Measurements from ENCODE around the gene MLN. TPM values are rescaled to one million over a fixed set of nuclear protein-coding genes. Genes with fewer than 3 reads are reported as not detected.

MLN gene
- total and polyA plus RNA-seq, 7 experiments from 2014 or later = not detected

DNA sequence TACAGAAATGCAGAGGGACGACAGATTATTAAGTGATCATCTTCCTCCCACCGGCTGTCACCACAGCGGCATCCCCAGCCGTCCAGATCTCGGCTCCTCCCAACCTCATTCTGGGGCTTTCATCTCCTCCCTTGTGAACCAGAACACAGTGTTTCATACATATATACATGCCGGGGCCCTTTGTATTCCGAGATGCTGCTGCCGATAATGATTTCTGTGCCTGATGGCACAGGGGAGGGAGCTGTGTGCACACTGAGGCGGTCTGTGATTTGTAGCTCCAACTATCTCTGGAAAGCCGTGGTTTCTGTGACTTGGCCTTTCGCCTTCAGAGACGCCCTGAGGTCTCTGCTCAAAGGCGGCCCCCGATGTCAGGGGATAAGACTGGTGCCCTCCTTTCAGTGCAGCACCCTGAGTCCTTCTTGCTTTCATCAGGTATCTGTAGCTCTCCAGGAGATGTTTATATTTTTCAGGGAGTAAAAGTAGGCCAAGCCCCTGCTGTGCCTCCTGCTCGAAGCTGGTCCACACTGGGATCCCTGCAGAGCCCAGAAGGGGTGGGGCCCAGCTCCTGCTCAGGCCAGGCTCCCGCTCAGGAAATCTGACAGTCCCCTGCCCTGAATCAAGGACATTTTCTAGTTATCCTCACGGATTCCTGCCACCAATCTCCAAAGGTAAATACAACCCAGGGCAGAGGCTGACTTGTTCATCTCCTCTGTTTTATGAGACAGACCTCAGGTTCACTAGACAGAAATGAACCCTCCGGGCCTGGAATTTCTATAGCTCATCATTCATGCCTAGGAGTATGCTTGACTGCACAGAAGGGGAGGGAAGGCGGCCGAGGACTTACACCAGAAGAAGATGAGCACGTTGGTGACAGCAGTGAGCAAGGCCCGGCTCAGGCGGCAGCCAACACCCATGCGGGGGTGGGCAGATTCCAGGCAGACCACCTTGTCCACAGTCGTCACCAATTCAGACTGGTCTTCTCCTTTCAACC is 26.1 kb downstream of the MLN start:
- ATAC-seq = no peak
- no peak overlapping the region for H3K27ac Mint-ChIP-seq

DNA sequence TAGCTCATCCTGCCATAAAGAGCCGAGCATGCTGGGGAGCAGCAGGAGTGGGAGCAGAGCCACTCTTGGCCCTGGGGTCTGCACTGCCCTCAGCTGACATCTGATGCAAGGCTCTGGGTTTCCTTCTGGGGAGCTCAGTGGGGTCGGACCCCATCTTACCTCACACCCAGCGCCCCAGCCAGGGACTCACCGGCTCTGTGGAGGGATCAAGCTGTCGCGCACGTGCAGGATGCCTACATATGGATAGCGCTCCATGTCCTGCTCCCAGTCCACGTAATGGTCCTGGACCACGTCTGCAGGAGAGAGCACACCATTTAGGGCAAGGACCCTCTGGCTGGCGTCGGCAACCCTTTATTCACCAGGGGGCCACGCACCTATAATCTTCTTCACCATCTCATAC is 27.0 kb downstream of the MLN start:
- peaks cover 41 to 97% (median 66%) of the 10 kb centered on the region in 3 experiments for H3K36me3 ChIP-seq (ENCODE audit: control insufficient read depth in 2 of 3, insufficient read depth in 3 of 3, low read length in 3 of 3)
- Mint-ChIP-seq H3K9me3 (no peaks in the 10 kb centered on the region), H3K36me3 (peaks cover 5 to 53% (median 23%) of the 10 kb centered on the region in 5 donors), H3K27me3 (no peaks in the 10 kb centered on the region), H3K4me3 (no peak overlapping the region), H3K27ac (no peak overlapping the region), H3K4me1 (peaks cover 6 to 35% (median 21%) of the 10 kb centered on the region in 7 donors)
- DNase-seq = no peak
- ChIA-PET POLR2A (interaction anchor here (1.0 to 1.7 kb wide), 3 partner anchors 8 to 138 kb away, joined by 3 to 4 read pairs (median 4); no protein-coding TSS in a partner anchor), CTCF (interaction anchor here (0.7 to 1.3 kb wide), 2 partner anchors 9 to 251 kb away, joined by 3 to 5 read pairs; no protein-coding TSS in a partner anchor)
- no peak for ATAC-seq
- intact Hi-C loops (cut with micrococcal nuclease) = no loop called here
- H3K9me3 ChIP-seq (ENCODE audit: control insufficient read depth in 2 of 3, low read length in 3 of 3) = no peaks in the 10 kb centered on the region
- no peak overlapping the region for H3K27ac ChIP-seq (ENCODE audit: low read depth, low read length)
- H3K4me1 ChIP-seq (ENCODE audit: control insufficient read depth in 2 of 2, insufficient read depth in 2 of 2, low read length in 2 of 2) = no peaks in the 10 kb centered on the region
- H3K27me3 ChIP-seq (ENCODE audit: control insufficient read depth in 2 of 2, insufficient read depth in 2 of 2, low read length in 2 of 2) = no peaks in the 10 kb centered on the region
- no peak overlapping the region for H3K4me3 ChIP-seq (ENCODE audit: low read length)

More for the DNA sequence above, 26.1 kb downstream of the MLN start:
- peaks cover 41 to 97% (median 66%) of the 10 kb centered on the region in 3 experiments for H3K36me3 ChIP-seq (ENCODE audit: control insufficient read depth in 2 of 3, insufficient read depth in 3 of 3, low read length in 3 of 3)
- Mint-ChIP-seq H3K36me3 (peaks cover 14 to 58% (median 23%) of the 10 kb centered on the region in 5 donors), H3K4me3 (no peak overlapping the region), H3K4me1 (peaks cover 8 to 35% (median 25%) of the 10 kb centered on the region in 7 donors), H3K27me3 (no peaks in the 10 kb centered on the region), H3K9me3 (no peaks in the 10 kb centered on the region)
- no peaks in the 10 kb centered on the region for H3K27me3 ChIP-seq (ENCODE audit: control insufficient read depth in 2 of 2, insufficient read depth in 2 of 2, low read length in 2 of 2)
- DNase-seq = no peak
- POLR2A ChIA-PET = interaction anchor here (0.5 to 1.7 kb wide), 3 partner anchors 10 to 137 kb away, joined by 3 to 8 read pairs (median 4); no protein-coding TSS in a partner anchor
- intact Hi-C loops (cut with micrococcal nuclease) = no loop called here
- no peak overlapping the region for H3K27ac ChIP-seq (ENCODE audit: low read depth, low read length)
- no peaks in the 10 kb centered on the region for H3K9me3 ChIP-seq (ENCODE audit: control insufficient read depth in 2 of 3, low read length in 3 of 3)
- H3K4me3 ChIP-seq (ENCODE audit: low read length) = no peak overlapping the region
- CTCF ChIA-PET = interaction anchor here (1.1 to 1.3 kb wide), 2 partner anchors 66 to 247 kb away, joined by 3 read pairs; partner anchors contain the start of gene UQCC2
- H3K4me1 ChIP-seq (ENCODE audit: control insufficient read depth in 2 of 2, insufficient read depth in 2 of 2, low read length in 2 of 2) = no peaks in the 10 kb centered on the region

DNA sequence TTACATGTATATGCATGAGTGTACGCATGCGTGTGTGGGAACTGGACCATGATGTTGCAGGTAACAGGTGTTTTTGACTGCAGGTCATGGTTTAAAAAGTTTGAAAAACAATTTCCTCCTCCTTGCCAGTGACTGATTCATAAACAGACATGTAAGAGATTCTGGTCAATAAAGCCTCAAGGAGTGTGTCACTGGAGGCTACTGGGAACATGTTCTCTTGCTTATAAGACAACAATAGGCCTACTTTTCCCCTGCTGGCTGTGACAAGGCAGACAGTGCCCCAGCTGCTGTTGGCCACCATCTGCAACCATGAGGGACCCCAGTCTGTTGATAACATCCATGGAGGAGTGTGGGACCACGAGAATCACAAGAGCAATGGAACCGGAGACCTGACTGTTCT is 27.6 kb downstream of the MLN start:
- Histone ChIP-seq H3K27ac (ENCODE audit: low read depth, low read length) (no peak overlapping the region), H3K27me3 (ENCODE audit: control insufficient read depth in 2 of 2, insufficient read depth in 2 of 2, low read length in 2 of 2) (no peaks in the 10 kb centered on the region), H3K4me3 (ENCODE audit: low read length) (no peak overlapping the region), H3K36me3 (ENCODE audit: control insufficient read depth in 2 of 3, insufficient read depth in 3 of 3, low read length in 3 of 3) (peaks cover 41 to 92% (median 65%) of the 10 kb centered on the region in 3 experiments), H3K9me3 (ENCODE audit: control insufficient read depth in 2 of 3, low read length in 3 of 3) (no peaks in the 10 kb centered on the region), H3K4me1 (ENCODE audit: control insufficient read depth in 2 of 2, insufficient read depth in 2 of 2, low read length in 2 of 2) (no peaks in the 10 kb centered on the region)
- peak overlapping the region in 1 of 9 donors; percentile 20 for H3K27ac Mint-ChIP-seq
- ChIA-PET CTCF (interaction anchor here (0.7 to 1.3 kb wide), 2 partner anchors 8 to 252 kb away, joined by 3 to 5 read pairs; no protein-coding TSS in a partner anchor), POLR2A (interaction anchor here (1.0 to 1.3 kb wide), 2 partner anchors 9 to 128 kb away, joined by 3 to 4 read pairs; no protein-coding TSS in a partner anchor)
- no peaks in the 10 kb centered on the region for H3K27me3 Mint-ChIP-seq
- no peak overlapping the region for H3K4me3 Mint-ChIP-seq
- H3K9me3 Mint-ChIP-seq = no peaks in the 10 kb centered on the region
- DNase-seq (no peak), ATAC-seq (no peak)
- intact Hi-C loops (cut with micrococcal nuclease) = no loop called here
- H3K4me1 Mint-ChIP-seq = peaks cover 6 to 37% (median 22%) of the 10 kb centered on the region in 7 donors
- H3K36me3 Mint-ChIP-seq = peaks cover 5 to 52% (median 23%) of the 10 kb centered on the region in 5 donors

DNA sequence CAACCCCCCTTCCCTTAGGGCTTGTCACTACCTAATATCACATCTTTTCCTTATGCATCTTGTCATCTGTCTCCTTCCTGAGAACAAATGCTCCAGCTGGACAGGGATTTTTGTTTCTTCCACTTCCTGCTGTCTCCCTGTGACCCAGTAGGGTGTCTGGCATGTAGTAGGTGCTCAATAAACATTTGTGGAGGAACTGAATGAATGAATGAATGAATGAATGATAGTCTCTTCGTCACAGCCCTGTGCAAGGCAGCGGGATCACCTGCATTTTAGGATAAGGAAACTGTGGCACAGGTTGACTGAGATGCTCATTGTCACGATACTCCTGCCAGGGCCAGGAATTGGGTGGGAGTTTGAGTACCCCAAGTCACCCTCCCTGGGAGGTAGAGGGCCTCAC is 29.0 kb downstream of the MLN start:
- no peak overlapping the region for H3K4me3 ChIP-seq (ENCODE audit: low read length)
- ChIA-PET CTCF (interaction anchor here (1.3 to 8.8 kb wide), 2 partner anchors 8 to 252 kb away, joined by 3 to 124 read pairs; no protein-coding TSS in a partner anchor), POLR2A (no interaction called here)
- DNase-seq = no peak
- H3K9me3 Mint-ChIP-seq = no peaks in the 10 kb centered on the region
- no peak overlapping the region for H3K4me3 Mint-ChIP-seq
- intact Hi-C loops (cut with micrococcal nuclease) = loop anchor here in 1 of 2 donors (5.0 kb wide), 1 partner anchor 88 kb away; no protein-coding TSS in a partner anchor
- peaks cover 36 to 78% (median 51%) of the 10 kb centered on the region in 3 experiments for H3K36me3 ChIP-seq (ENCODE audit: control insufficient read depth in 2 of 3, insufficient read depth in 3 of 3, low read length in 3 of 3)
- H3K4me1 Mint-ChIP-seq = peaks cover 7 to 25% (median 11%) of the 10 kb centered on the region in 7 donors
- H3K9me3 ChIP-seq (ENCODE audit: control insufficient read depth in 2 of 3, low read length in 3 of 3) = no peaks in the 10 kb centered on the region
- no peak for ATAC-seq
- H3K27me3 ChIP-seq (ENCODE audit: control insufficient read depth in 2 of 2, insufficient read depth in 2 of 2, low read length in 2 of 2) = no peaks in the 10 kb centered on the region
- peaks cover 5 to 41% (median 18%) of the 10 kb centered on the region in 5 donors for H3K36me3 Mint-ChIP-seq
- no peaks in the 10 kb centered on the region for H3K4me1 ChIP-seq (ENCODE audit: control insufficient read depth in 2 of 2, insufficient read depth in 2 of 2, low read length in 2 of 2)
- peak overlapping the region in 2 of 9 donors; percentile 3 to 28 for H3K27ac Mint-ChIP-seq
- no peak overlapping the region for H3K27ac ChIP-seq (ENCODE audit: low read depth, low read length)
- no peaks in the 10 kb centered on the region for H3K27me3 Mint-ChIP-seq

DNA sequence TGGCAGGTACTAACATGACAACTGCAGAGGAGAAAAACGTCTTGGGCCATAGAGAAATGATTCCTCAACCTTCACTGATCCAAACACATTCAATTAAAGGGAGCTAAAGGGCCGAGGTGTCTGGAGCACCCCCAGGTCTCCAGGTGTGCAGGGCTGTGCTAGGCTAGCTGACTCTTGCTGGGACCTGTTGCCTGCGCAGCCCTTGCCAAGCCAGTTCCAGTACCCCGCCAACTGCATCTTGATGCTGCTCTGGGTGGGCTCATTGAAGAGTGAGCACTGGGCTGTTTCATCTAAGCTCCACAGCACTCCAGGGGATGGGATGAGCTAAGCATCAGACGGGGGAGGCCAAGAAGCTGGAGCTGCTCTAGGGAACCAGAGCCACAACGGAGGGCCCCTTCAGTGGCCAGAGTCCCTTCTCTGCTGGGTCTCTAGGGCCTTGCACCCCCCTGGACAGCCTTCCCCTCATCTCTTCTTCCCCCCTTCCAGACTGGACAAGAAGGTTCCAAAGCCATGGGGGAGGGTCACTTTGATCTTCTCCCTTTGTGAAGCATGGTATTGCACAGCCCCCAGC is 30.8 kb downstream of the MLN start:
- Histone ChIP-seq H3K9me3 (ENCODE audit: control insufficient read depth in 2 of 3, low read length in 3 of 3) (no peaks in the 10 kb centered on the region), H3K27me3 (ENCODE audit: control insufficient read depth in 2 of 2, insufficient read depth in 2 of 2, low read length in 2 of 2) (no peaks in the 10 kb centered on the region), H3K27ac (ENCODE audit: low read depth, low read length) (no peak overlapping the region), H3K36me3 (ENCODE audit: control insufficient read depth in 2 of 3, insufficient read depth in 3 of 3, low read length in 3 of 3) (peaks cover 27 to 60% (median 33%) of the 10 kb centered on the region in 3 experiments), H3K4me3 (ENCODE audit: low read length) (no peak overlapping the region), H3K4me1 (ENCODE audit: control insufficient read depth in 2 of 2, insufficient read depth in 2 of 2, low read length in 2 of 2) (no peaks in the 10 kb centered on the region)
- peaks cover 0 to 7% (median 0%) of the 10 kb centered on the region in 5 donors for H3K27me3 Mint-ChIP-seq
- intact Hi-C loops (cut with micrococcal nuclease) = loop anchor here in 1 of 2 donors (5.0 kb wide), 1 partner anchor 89 kb away; no protein-coding TSS in a partner anchor
- H3K36me3 Mint-ChIP-seq = peaks cover 5 to 29% (median 12%) of the 10 kb centered on the region in 5 donors
- ATAC-seq (no peak), DNase-seq (no peak)
- H3K4me3 Mint-ChIP-seq = no peak overlapping the region
- H3K4me1 Mint-ChIP-seq = peaks cover 6 to 23% (median 13%) of the 10 kb centered on the region in 7 donors
- CTCF ChIA-PET = interaction anchor here (0.5 to 8.8 kb wide), 8 partner anchors 8 to 385 kb away, joined by 3 to 124 read pairs (median 3); no protein-coding TSS in a partner anchor
- POLR2A ChIA-PET = interaction anchor here (1.0 kb wide), 1 partner anchor 255 kb away, joined by 3 read pairs; no protein-coding TSS in a partner anchor
- H3K27ac Mint-ChIP-seq = peak overlapping the region in 3 of 9 donors; percentile 39 to 48 (median 46)
- H3K9me3 Mint-ChIP-seq = no peaks in the 10 kb centered on the region

Measured in naive thymus-derived CD4-positive, alpha-beta T cell (primary cell).